HL-60 (cell line): Measurements from ENCODE around the gene ZNF586.

Experiments
- GABPA ChIP-seq: IDR thresholded peaks from 2 replicates; pipeline ENCODE4 v1.6.1; 2012; ENCODE audit warnings: low read depth
- TF ChIP-seq, protein P1 (sequence below): IDR thresholded peaks from one replicate; pipeline ENCODE4 v1.5.1; 2011; ENCODE audit warnings: low read length, control low read depth, inconsistent platforms; ENCODE audit not compliant: insufficient read depth

DNA sequence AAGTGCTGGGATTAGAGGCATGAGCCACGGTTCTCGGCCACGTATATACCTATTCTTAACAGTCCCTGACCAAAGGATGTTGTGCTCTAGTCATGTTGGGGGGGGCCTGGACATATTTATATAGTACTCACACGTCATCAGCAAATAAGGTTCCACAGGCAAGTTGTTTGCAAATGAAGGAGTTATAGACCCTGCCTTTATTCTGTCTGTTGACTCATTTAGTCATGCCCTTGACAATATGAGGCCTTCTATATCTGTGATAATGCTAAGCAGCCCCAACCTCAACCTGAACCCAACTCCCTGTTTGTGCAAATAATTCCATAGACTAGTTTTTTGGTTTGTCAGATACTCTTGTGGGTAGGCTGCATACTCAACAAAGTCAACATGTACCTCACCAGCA lies 8.9 kb downstream of the ZNF586 start:
- no peak for TF ChIP-seq GABPA
- TF ChIP-seq, protein P1, sequence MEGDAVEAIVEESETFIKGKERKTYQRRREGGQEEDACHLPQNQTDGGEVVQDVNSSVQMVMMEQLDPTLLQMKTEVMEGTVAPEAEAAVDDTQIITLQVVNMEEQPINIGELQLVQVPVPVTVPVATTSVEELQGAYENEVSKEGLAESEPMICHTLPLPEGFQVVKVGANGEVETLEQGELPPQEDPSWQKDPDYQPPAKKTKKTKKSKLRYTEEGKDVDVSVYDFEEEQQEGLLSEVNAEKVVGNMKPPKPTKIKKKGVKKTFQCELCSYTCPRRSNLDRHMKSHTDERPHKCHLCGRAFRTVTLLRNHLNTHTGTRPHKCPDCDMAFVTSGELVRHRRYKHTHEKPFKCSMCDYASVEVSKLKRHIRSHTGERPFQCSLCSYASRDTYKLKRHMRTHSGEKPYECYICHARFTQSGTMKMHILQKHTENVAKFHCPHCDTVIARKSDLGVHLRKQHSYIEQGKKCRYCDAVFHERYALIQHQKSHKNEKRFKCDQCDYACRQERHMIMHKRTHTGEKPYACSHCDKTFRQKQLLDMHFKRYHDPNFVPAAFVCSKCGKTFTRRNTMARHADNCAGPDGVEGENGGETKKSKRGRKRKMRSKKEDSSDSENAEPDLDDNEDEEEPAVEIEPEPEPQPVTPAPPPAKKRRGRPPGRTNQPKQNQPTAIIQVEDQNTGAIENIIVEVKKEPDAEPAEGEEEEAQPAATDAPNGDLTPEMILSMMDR: no peak
